MM.1S (cell line): ENCODE data around the gene NEU1.

Experiments
- CTCF ChIP-seq: fragments of 300-600 bp; sonication (generic); IDR thresholded peaks from 2 replicates; pipeline ENCODE4 v1.5.1; 2016; ENCODE audit warnings: antibody characterized with exemption, low read length, mixed read lengths
- EZH2 ChIP-seq: fragments of 300-600 bp; sonication (generic); optimal IDR thresholded peaks from 2 replicates; pipeline ENCODE3; 2017; ENCODE audit warnings: low read depth, mild to moderate bottlenecking, antibody characterized with exemption, low read length, mixed read lengths

- no peak for TF ChIP-seq CTCF
- TF ChIP-seq EZH2, result no peak
Observed at GRCh38 chr6:31844507-31844906, 18.1 kb downstream of the NEU1 start.
